Tibial artery (tissue), 4 donors: ENCODE data around the gene CPNE4.

Source experiments
- DNase-seq, 2 donors: peaks; one replicate each; pipeline ENCODE4 v3.0.0-alpha.2; 2019
- H3K27ac ChIP-seq, 2 donors: fragments of 200-600 bp; sonication (generic) in 1 of 2; 1 replicate in 1 of 2; 2 replicates in 1 of 2; pipeline ENCODE4 v1.5.1; 2018 to 2019; ENCODE audit warnings: mild to moderate bottlenecking in 1 of 2
- H3K27me3 ChIP-seq, 2 donors: fragments of 200-600 bp; sonication (generic) in 1 of 2; one replicate each; pipeline versions ENCODE4 v1.5.1 to v1.6.0; 2016 to 2019
- H3K36me3 ChIP-seq, 3 donors: fragments of 200-600 bp; sonication (generic) in 2 of 3; one replicate each; pipeline ENCODE4 v1.5.1; 2016 to 2019; ENCODE audit warnings: mild to moderate bottlenecking in 2 of 3
- H3K4me1 ChIP-seq, 4 donors: fragments of 200-600 bp; sonication (generic) in 2 of 4; 1 replicate in 3 of 4; 2 replicates in 1 of 4; pipeline ENCODE4 v1.5.1; 2016 to 2019
- H3K4me3 ChIP-seq, 2 donors: fragments of 200-600 bp; sonication (generic) in 1 of 2; 1 replicate in 1 of 2; 2 replicates in 1 of 2; pipeline ENCODE4 v1.5.1; 2018 to 2019; ENCODE audit warnings: mild to moderate bottlenecking in 2 of 2
- H3K9me3 ChIP-seq, 3 donors: fragments of 200-600 bp; sonication (generic) in 1 of 3; one replicate each; pipeline ENCODE4 v1.5.1; 2016 to 2019
- CTCF ChIP-seq, 2 experiments: fragments of 200-600 bp in 1 of 2; fragments of 450-650 bp in 1 of 2; IDR thresholded peaks; one replicate each; pipeline ENCODE4 v1.5.1; 2017 to 2019; ENCODE audit warnings: antibody characterized with exemption in 2 of 2, mild to moderate bottlenecking in 1 of 2, moderate library complexity in 1 of 2
- intact Hi-C: fragments of 100-400 bp; cut with DNase I; formaldehyde crosslinking; loops from one replicate; pipeline ENCODE4 v1.15.0; 2023; ENCODE audit warnings: low total_unique reads

CPNE4 gene

GRCh38 chr3:131538968-131539367, 495.8 kb downstream of the CPNE4 start:
- intact Hi-C loops, result no loop called here
- Histone ChIP-seq H3K27me3 (no peaks in the 10 kb centered on the region), H3K4me3 (no peak overlapping the region), H3K36me3 (no peaks in the 10 kb centered on the region), H3K27ac (no peak overlapping the region), H3K4me1 (peaks cover 0 to 17% (median 2%) of the 10 kb centered on the region in 4 donors), H3K9me3 (no peaks in the 10 kb centered on the region)
- DNase-seq, result no peak
- no peak for TF ChIP-seq CTCF (IDR thresholded peaks at IDR 0.05)

GRCh38 chr3:131537531-131537930, 497.3 kb downstream of the CPNE4 start:
- DNase-seq, result no peak
- Histone ChIP-seq H3K27ac (no peak overlapping the region), H3K4me3 (no peak overlapping the region), H3K4me1 (peaks cover 0 to 12% (median 0%) of the 10 kb centered on the region in 4 donors), H3K27me3 (no peaks in the 10 kb centered on the region), H3K9me3 (no peaks in the 10 kb centered on the region), H3K36me3 (no peaks in the 10 kb centered on the region)
- TF ChIP-seq CTCF (IDR thresholded peaks at IDR 0.05), result no peak
- intact Hi-C loops, result no loop called here

DNA sequence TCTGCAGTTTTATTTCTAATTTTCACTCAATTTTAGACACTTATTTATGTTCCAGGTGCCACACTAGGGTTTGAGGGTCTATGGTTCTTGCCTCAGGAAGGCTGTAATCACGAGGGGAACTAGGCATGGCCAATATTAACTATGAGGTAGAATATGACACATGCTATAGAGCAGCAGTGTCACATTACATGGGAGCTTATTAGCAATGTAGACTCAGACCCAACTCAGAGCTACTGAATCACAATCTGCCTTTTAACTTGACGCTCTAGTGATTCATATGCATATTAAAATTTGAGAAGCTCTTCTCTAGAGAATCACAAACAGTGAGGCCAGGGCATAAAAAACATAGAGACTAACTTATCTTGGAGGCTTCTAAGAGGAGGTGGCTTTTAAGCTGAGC, 499.2 kb downstream of the CPNE4 start:
- Histone ChIP-seq H3K4me1 (peaks cover 0 to 5% (median 0%) of the 10 kb centered on the region in 4 donors), H3K27me3 (no peaks in the 10 kb centered on the region), H3K9me3 (no peaks in the 10 kb centered on the region), H3K36me3 (no peaks in the 10 kb centered on the region), H3K4me3 (no peak overlapping the region), H3K27ac (no peak overlapping the region)
- no peak for DNase-seq
- no peak for TF ChIP-seq CTCF (IDR thresholded peaks at IDR 0.05)
- intact Hi-C loops, result no loop called here

DNA sequence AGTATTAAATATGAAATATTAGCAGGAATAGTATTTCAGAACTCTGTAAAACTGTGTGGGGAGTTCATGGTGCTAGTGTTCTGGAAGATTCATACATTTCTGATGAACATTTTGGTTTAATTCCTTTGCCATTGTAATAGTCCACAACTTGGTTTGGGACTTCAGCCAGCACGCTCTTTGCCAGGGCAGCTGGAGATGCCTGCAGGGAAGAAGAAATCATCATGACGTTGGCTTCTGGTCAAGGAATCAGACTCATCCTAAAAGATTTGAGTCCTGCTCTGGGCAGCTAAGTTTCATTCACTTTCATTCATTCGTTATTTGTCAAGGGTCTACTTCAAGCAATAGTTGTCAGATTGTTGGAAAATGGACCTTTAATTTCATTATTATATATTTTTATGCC, 499.7 kb downstream of the CPNE4 start:
- TF ChIP-seq CTCF (IDR thresholded peaks at IDR 0.05), result no peak
- DNase-seq, result no peak

GRCh38 chr3:131532645-131533044, 502.2 kb downstream of the CPNE4 start:
- H3K27ac ChIP-seq, result no peak overlapping the region
- no peak overlapping the region for H3K4me3 ChIP-seq
- no peak for TF ChIP-seq CTCF (IDR thresholded peaks at IDR 0.05)
- H3K27me3 ChIP-seq, result no peaks in the 10 kb centered on the region
- intact Hi-C loops, result no loop called here
- no peaks in the 10 kb centered on the region for H3K36me3 ChIP-seq
- no peaks in the 10 kb centered on the region for H3K9me3 ChIP-seq
- no peaks in the 10 kb centered on the region for H3K4me1 ChIP-seq
- no peak for DNase-seq

More for the DNA sequence above, 499.7 kb downstream of the CPNE4 start:
- Histone ChIP-seq H3K27ac (no peak overlapping the region), H3K4me3 (no peak overlapping the region), H3K36me3 (no peaks in the 10 kb centered on the region), H3K4me1 (peaks cover 0 to under 1% (median 0%) of the 10 kb centered on the region in 4 donors), H3K9me3 (no peaks in the 10 kb centered on the region), H3K27me3 (no peaks in the 10 kb centered on the region)
- intact Hi-C loops, result no loop called here

DNA sequence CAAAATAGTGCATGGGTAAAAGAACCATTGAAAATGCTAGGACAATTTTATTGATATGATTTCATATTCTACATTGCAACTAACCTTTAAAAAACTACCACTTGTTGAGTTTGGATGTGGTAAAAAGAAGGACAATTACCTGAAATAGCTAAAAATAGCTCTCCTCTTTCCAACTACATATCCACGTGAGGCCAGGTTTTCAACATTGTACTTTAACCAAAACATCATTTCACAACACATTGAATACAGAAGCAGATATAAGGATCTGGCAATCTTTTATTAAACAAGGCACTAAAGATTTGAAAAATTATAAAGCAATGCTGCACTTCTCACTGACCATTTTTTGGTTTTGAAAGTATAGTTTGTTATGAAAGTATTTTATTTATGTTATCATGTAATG, 504.0 kb downstream of the CPNE4 start:
- DNase-seq, result no peak
- peaks cover 0 to 5% (median 2%) of the 10 kb centered on the region in 4 donors for H3K4me1 ChIP-seq
- no peak overlapping the region for H3K27ac ChIP-seq
- intact Hi-C loops, result no loop called here
- no peak for TF ChIP-seq CTCF (IDR thresholded peaks at IDR 0.05)
- H3K27me3 ChIP-seq, result peaks cover 0 to 15% of the 10 kb centered on the region in 2 donors
- no peak overlapping the region for H3K4me3 ChIP-seq
- H3K9me3 ChIP-seq, result no peaks in the 10 kb centered on the region
- H3K36me3 ChIP-seq, result no peaks in the 10 kb centered on the region
